ENCODE data around the gene MYBPC2.

DNA sequence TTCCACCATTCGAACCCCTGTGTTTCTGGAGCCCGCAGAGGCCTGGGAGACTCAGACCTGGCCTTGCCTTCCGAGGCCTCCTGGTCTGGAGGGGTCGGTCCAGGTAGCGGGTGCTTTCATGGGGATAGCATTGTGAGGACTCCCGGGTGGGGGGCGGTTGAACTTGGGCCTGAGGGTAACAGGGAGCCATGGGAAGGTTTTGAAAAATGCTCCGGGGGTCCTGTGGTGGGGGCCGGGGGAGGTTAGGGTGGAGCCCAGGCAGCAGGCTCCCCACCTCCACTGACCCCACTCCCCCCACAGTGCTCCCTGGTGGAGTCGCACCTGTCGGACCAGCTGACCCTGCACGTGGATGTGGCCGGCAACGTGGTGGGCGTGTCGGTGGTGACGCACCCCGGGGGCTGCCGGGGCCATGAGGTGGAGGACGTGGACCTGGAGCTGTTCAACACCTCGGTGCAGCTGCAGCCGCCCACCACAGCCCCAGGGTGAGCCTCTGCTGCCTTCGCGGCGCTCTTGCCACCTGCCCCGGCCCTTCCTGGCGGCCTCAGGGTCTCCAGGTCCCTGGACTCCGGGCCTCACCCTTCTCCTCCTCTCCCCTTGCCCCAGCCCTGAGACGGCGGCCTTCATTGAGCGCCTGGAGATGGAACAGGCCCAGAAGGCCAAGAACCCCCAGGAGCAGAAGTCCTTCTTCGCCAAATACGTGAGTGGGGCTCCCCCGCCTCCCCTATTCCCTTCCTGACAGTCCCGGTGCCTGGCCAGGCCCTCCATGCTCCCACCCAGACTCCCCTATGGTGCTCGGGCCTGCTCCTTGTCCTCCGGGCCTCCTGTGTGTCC lies 47.8 kb downstream of the MYBPC2 start:
- TF ChIP-seq POLR2AphosphoS5 (IDR thresholded peaks at IDR 0.05; ENCODE audit: low read depth, low read length), result no peak
- TF ChIP-seq, protein P1, sequence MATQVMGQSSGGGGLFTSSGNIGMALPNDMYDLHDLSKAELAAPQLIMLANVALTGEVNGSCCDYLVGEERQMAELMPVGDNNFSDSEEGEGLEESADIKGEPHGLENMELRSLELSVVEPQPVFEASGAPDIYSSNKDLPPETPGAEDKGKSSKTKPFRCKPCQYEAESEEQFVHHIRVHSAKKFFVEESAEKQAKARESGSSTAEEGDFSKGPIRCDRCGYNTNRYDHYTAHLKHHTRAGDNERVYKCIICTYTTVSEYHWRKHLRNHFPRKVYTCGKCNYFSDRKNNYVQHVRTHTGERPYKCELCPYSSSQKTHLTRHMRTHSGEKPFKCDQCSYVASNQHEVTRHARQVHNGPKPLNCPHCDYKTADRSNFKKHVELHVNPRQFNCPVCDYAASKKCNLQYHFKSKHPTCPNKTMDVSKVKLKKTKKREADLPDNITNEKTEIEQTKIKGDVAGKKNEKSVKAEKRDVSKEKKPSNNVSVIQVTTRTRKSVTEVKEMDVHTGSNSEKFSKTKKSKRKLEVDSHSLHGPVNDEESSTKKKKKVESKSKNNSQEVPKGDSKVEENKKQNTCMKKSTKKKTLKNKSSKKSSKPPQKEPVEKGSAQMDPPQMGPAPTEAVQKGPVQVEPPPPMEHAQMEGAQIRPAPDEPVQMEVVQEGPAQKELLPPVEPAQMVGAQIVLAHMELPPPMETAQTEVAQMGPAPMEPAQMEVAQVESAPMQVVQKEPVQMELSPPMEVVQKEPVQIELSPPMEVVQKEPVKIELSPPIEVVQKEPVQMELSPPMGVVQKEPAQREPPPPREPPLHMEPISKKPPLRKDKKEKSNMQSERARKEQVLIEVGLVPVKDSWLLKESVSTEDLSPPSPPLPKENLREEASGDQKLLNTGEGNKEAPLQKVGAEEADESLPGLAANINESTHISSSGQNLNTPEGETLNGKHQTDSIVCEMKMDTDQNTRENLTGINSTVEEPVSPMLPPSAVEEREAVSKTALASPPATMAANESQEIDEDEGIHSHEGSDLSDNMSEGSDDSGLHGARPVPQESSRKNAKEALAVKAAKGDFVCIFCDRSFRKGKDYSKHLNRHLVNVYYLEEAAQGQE (IDR thresholded peaks at IDR 0.05; ENCODE audit: insufficient read depth in 1 of 2, low read depth in 2 of 2, low read length in 2 of 2), result no peak
